WTC11 (cell line): ENCODE data around the gene VEZT. TPM values are rescaled to one million over a fixed set of nuclear protein-coding genes. Genes with fewer than 3 reads are reported as not detected.
A peak's percentile ranks its signal among the peaks of the same experiment; 100 is the strongest.

Experiments
- ATAC-seq: fragments of 200-7000 bp; cut with Tn5 transposase; 2 replicates; pipeline ENCODE4 v1.10.0; 2021; ENCODE audit warnings: mild to moderate bottlenecking, moderate library complexity
- CTCF ChIA-PET: fragments of 300-600 bp; sonication (Branson Sonifier 250); formaldehyde crosslinking; loops from one replicate; lab custom pipeline; 2021; ENCODE audit warnings: antibody characterized with exemption; lab: Charles Lee
- POLR2A ChIA-PET: fragments of 350-600 bp; sonication (Branson Sonifier 250); formaldehyde crosslinking; loops from one replicate; lab custom pipeline; 2021; ENCODE audit warnings: antibody characterized with exemption; lab: Charles Lee
- DNase-seq: peaks from one replicate; pipeline ENCODE4 v3.0.0; 2021; ENCODE audit warnings: low spot score
- H3K27ac Mint-ChIP-seq: 2 replicates; pipeline ENCODE4 v1.8.0; 2021; ENCODE audit warnings: mixed read lengths
- H3K27me3 Mint-ChIP-seq: 2 replicates; pipeline ENCODE4 v1.8.0; 2021; ENCODE audit warnings: low read depth, mild to moderate bottlenecking, moderate library complexity, mixed read lengths
- H3K36me3 Mint-ChIP-seq: 2 replicates; pipeline ENCODE4 v1.8.0; 2021; ENCODE audit warnings: mixed read lengths
- H3K4me1 Mint-ChIP-seq: 2 replicates; pipeline ENCODE4 v1.8.0; 2022; ENCODE audit warnings: mixed read lengths
- H3K4me3 Mint-ChIP-seq: 2 replicates; pipeline ENCODE4 v1.8.0; 2021; ENCODE audit warnings: mild to moderate bottlenecking, moderate library complexity, mixed read lengths
- H3K9me3 Mint-ChIP-seq: 2 replicates; pipeline ENCODE4 v1.8.0; 2021; ENCODE audit warnings: mixed read lengths
- ATF1 ChIP-seq: sonication (generic); formaldehyde crosslinking; IDR thresholded peaks from 2 replicates; pipeline ENCODE4 v1.8.1; 2023; ENCODE audit warnings: mild to moderate bottlenecking, moderate library complexity, missing genetic modification reagents
- CBFB ChIP-seq: sonication (generic); formaldehyde crosslinking; IDR thresholded peaks from 2 replicates; pipeline ENCODE4 v1.8.1; 2022; ENCODE audit warnings: mild to moderate bottlenecking, low read depth, missing genetic modification reagents
- CREM ChIP-seq: sonication (generic); formaldehyde crosslinking; IDR thresholded peaks from 2 replicates; pipeline ENCODE4 v1.8.1; 2022; ENCODE audit warnings: mild to moderate bottlenecking, missing genetic modification reagents, moderate library complexity
- EMX1 ChIP-seq: fragments of 250-450 bp; sonication (Bioruptor Pico); IDR thresholded peaks from 2 replicates; pipeline ENCODE4 v1.8.0; 2021; ENCODE audit warnings: mild to moderate bottlenecking
- FOXK1 ChIP-seq: sonication (generic); formaldehyde crosslinking; IDR thresholded peaks from 2 replicates; pipeline ENCODE4 v1.8.0; 2022; ENCODE audit warnings: mild to moderate bottlenecking, moderate library complexity, missing genetic modification reagents
- FOXP1 ChIP-seq: sonication (generic); formaldehyde crosslinking; IDR thresholded peaks from 2 replicates; pipeline ENCODE4 v1.8.0; 2022; ENCODE audit warnings: missing genetic modification reagents, mild to moderate bottlenecking, moderate library complexity, borderline replicate concordance
- GRHL2 ChIP-seq: fragments of 250-450 bp; sonication (Bioruptor Pico); IDR thresholded peaks from 2 replicates; pipeline ENCODE4 v1.8.0; 2022; ENCODE audit warnings: mild to moderate bottlenecking, moderate library complexity; ENCODE audit not compliant: insufficient replicate concordance, severe bottlenecking
- IRF2 ChIP-seq: sonication (generic); formaldehyde crosslinking; IDR thresholded peaks from 2 replicates; pipeline ENCODE4 v1.8.0; 2022; ENCODE audit warnings: low read depth, missing genetic modification reagents, borderline replicate concordance
- JAZF1 ChIP-seq: fragments of 250-450 bp; sonication (Bioruptor Pico); IDR thresholded peaks from 2 replicates; pipeline ENCODE4 v1.9.0; 2021; ENCODE audit warnings: moderate library complexity, mild to moderate bottlenecking, inconsistent platforms
- MXD4 ChIP-seq: fragments of 250-450 bp; sonication (Bioruptor Pico); IDR thresholded peaks from 2 replicates; pipeline ENCODE4 v1.8.0; 2021; ENCODE audit warnings: mild to moderate bottlenecking, moderate library complexity, borderline replicate concordance
- MYBL2 ChIP-seq: sonication (generic); formaldehyde crosslinking; IDR thresholded peaks from 2 replicates; pipeline ENCODE4 v1.8.1; 2023; ENCODE audit warnings: mild to moderate bottlenecking, moderate library complexity, missing genetic modification reagents
- NFYB ChIP-seq: sonication (generic); formaldehyde crosslinking; conservative IDR thresholded peaks from 2 replicates; pipeline ENCODE4 v1.8.0; 2022; ENCODE audit warnings: low read depth, missing genetic modification reagents
- PRRX2 ChIP-seq: fragments of 250-450 bp; sonication (Bioruptor Pico); IDR thresholded peaks from 2 replicates; pipeline ENCODE4 v1.8.0; 2021; ENCODE audit warnings: mild to moderate bottlenecking
- RELA ChIP-seq: sonication (generic); formaldehyde crosslinking; IDR thresholded peaks from 2 replicates; pipeline ENCODE4 v1.8.1; 2022; ENCODE audit warnings: missing genetic modification reagents, mild to moderate bottlenecking, borderline replicate concordance
- SMAD4 ChIP-seq: sonication (generic); formaldehyde crosslinking; IDR thresholded peaks from 2 replicates; pipeline ENCODE4 v1.8.0; 2022; ENCODE audit warnings: mild to moderate bottlenecking, missing genetic modification reagents
- TEAD1 ChIP-seq: sonication (generic); formaldehyde crosslinking; IDR thresholded peaks from 2 replicates; pipeline ENCODE4 v1.8.0; 2022; ENCODE audit warnings: mild to moderate bottlenecking, missing genetic modification reagents
- TP53 ChIP-seq: sonication (generic); formaldehyde crosslinking; IDR thresholded peaks from 2 replicates; pipeline ENCODE4 v1.8.1; 2023; ENCODE audit warnings: mild to moderate bottlenecking, missing genetic modification reagents
- ZBTB21 ChIP-seq: sonication (generic); formaldehyde crosslinking; IDR thresholded peaks from 2 replicates; pipeline ENCODE4 v1.8.1; 2023; ENCODE audit warnings: mild to moderate bottlenecking, missing genetic modification reagents, borderline replicate concordance
- ZNF121 ChIP-seq: sonication (generic); formaldehyde crosslinking; IDR thresholded peaks from 2 replicates; pipeline ENCODE4 v1.8.0; 2023; ENCODE audit warnings: missing genetic modification reagents
- ZNF232 ChIP-seq: sonication (generic); formaldehyde crosslinking; IDR thresholded peaks from 2 replicates; pipeline ENCODE4 v1.8.0; 2022; ENCODE audit warnings: mild to moderate bottlenecking, missing genetic modification reagents
- ZNF671 ChIP-seq: fragments of 250-450 bp; sonication (Bioruptor Pico); IDR thresholded peaks from 2 replicates; pipeline ENCODE4 v1.8.0; 2021; ENCODE audit warnings: mild to moderate bottlenecking
- total RNA-seq: library from RNA; stranded (reverse); gene quantifications from 3 replicates; pipeline ENCODE4 v1.2.3, GENCODE V29; 2021
- TF ChIP-seq, protein P1 (sequence below): sonication (generic); formaldehyde crosslinking; IDR thresholded peaks from 2 replicates; pipeline ENCODE4 v1.8.1; 2023; ENCODE audit warnings: mild to moderate bottlenecking, missing genetic modification reagents, moderate library complexity
- TF ChIP-seq, protein P2 (sequence below): sonication (generic); formaldehyde crosslinking; IDR thresholded peaks from 2 replicates; pipeline ENCODE4 v1.8.0; 2022; ENCODE audit warnings: missing genetic modification reagents
- TF ChIP-seq, protein P3 (sequence below): sonication (generic); formaldehyde crosslinking; conservative IDR thresholded peaks from 2 replicates; pipeline ENCODE4 v1.8.1; 2023; ENCODE audit warnings: mild to moderate bottlenecking, low read depth, missing genetic modification reagents, moderate library complexity

The VEZT gene
- total RNA-seq, 1 experiment from 2014 or later, result 54.5 TPM

DNA sequence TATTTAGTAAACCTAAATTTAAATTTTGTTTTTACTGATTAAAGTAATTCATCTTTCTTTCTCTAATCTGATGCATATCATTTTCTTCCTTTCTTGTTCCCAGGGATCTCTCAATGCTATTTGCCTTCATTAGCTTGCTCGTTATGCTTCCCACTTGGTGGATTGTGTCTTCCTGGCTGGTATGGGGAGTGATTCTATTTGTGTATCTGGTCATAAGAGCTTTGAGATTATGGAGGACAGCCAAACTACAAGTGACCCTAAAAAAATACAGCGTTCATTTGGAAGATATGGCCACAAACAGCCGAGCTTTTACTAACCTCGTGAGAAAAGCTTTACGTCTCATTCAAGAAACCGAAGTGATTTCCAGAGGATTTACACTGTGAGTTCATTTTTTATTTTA is 48.6 kb downstream of the VEZT start:
- TF ChIP-seq ATF1 (CRISPR knock-in tag) (no peak), ZNF671 (CRISPR knock-in tag) (no peak), RELA (no peak), FOXP1 (CRISPR knock-in tag) (no peak), MYBL2 (CRISPR knock-in tag) (no peak)
- TF ChIP-seq, protein P1, sequence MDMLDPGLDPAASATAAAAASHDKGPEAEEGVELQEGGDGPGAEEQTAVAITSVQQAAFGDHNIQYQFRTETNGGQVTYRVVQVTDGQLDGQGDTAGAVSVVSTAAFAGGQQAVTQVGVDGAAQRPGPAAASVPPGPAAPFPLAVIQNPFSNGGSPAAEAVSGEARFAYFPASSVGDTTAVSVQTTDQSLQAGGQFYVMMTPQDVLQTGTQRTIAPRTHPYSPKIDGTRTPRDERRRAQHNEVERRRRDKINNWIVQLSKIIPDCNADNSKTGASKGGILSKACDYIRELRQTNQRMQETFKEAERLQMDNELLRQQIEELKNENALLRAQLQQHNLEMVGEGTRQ (CRISPR knock-in tag), result no peak
- H3K4me3 Mint-ChIP-seq, result no peak overlapping the region
- H3K36me3 Mint-ChIP-seq, result peaks cover 27% of the 10 kb centered on the region
- DNase-seq (no peak), ATAC-seq (no peak)
- peak overlapping the region; percentile 79; the same call in 1 of the 2 replicates for H3K27ac Mint-ChIP-seq
- H3K27me3 Mint-ChIP-seq, result no peaks in the 10 kb centered on the region
- H3K9me3 Mint-ChIP-seq, result no peaks in the 10 kb centered on the region
- H3K4me1 Mint-ChIP-seq, result 0 out of 2 replicates have a peak, but pooled peaks cover 4% of the 10 kb centered on the region
- ChIA-PET POLR2A (interaction anchor here (0.6 kb wide), 1 partner anchor 64 kb away, joined by 4 read pairs; no protein-coding TSS in a partner anchor), CTCF (interaction anchor here (1.5 kb wide), 1 partner anchor 149 kb away, joined by 10 read pairs; no protein-coding TSS in a partner anchor)

DNA sequence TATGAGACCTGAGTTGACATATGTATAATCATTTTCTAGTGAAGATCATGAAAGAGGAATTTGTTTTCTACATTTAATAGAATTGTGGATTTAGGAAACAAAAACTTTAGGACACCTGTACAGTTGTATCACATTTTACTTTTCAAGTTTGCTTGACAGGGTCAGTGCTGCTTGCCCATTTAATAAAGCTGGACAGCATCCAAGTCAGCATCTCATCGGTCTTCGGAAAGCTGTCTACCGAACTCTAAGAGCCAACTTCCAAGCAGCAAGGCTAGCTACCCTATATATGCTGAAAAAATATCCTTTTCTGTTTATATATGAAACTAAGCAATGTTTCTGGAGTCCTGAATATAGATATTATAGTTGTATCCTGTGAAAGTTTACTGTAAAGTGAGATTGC is 52.3 kb downstream of the VEZT start:
- no peak overlapping the region for H3K4me3 Mint-ChIP-seq
- DNase-seq (no peak), ATAC-seq (no peak)
- CTCF ChIA-PET, result no interaction called here
- no peaks in the 10 kb centered on the region for H3K4me1 Mint-ChIP-seq
- peaks cover 20% of the 10 kb centered on the region for H3K36me3 Mint-ChIP-seq
- no peak overlapping the region for H3K27ac Mint-ChIP-seq
- H3K9me3 Mint-ChIP-seq, result no peaks in the 10 kb centered on the region
- no peaks in the 10 kb centered on the region for H3K27me3 Mint-ChIP-seq
- no peak for TF ChIP-seq JAZF1 (CRISPR knock-in tag)
- TF ChIP-seq, protein P2, sequence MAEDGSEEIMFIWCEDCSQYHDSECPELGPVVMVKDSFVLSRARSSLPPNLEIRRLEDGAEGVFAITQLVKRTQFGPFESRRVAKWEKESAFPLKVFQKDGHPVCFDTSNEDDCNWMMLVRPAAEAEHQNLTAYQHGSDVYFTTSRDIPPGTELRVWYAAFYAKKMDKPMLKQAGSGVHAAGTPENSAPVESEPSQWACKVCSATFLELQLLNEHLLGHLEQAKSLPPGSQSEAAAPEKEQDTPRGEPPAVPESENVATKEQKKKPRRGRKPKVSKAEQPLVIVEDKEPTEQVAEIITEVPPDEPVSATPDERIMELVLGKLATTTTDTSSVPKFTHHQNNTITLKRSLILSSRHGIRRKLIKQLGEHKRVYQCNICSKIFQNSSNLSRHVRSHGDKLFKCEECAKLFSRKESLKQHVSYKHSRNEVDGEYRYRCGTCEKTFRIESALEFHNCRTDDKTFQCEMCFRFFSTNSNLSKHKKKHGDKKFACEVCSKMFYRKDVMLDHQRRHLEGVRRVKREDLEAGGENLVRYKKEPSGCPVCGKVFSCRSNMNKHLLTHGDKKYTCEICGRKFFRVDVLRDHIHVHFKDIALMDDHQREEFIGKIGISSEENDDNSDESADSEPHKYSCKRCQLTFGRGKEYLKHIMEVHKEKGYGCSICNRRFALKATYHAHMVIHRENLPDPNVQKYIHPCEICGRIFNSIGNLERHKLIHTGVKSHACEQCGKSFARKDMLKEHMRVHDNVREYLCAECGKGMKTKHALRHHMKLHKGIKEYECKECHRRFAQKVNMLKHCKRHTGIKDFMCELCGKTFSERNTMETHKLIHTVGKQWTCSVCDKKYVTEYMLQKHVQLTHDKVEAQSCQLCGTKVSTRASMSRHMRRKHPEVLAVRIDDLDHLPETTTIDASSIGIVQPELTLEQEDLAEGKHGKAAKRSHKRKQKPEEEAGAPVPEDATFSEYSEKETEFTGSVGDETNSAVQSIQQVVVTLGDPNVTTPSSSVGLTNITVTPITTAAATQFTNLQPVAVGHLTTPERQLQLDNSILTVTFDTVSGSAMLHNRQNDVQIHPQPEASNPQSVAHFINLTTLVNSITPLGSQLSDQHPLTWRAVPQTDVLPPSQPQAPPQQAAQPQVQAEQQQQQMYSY, result no peak
- TF ChIP-seq SMAD4 (CRISPR knock-in tag), result no peak
- no peak for TF ChIP-seq CBFB (CRISPR knock-in tag)
- no peak for TF ChIP-seq GRHL2 (CRISPR knock-in tag)
- TF ChIP-seq, protein P3, sequence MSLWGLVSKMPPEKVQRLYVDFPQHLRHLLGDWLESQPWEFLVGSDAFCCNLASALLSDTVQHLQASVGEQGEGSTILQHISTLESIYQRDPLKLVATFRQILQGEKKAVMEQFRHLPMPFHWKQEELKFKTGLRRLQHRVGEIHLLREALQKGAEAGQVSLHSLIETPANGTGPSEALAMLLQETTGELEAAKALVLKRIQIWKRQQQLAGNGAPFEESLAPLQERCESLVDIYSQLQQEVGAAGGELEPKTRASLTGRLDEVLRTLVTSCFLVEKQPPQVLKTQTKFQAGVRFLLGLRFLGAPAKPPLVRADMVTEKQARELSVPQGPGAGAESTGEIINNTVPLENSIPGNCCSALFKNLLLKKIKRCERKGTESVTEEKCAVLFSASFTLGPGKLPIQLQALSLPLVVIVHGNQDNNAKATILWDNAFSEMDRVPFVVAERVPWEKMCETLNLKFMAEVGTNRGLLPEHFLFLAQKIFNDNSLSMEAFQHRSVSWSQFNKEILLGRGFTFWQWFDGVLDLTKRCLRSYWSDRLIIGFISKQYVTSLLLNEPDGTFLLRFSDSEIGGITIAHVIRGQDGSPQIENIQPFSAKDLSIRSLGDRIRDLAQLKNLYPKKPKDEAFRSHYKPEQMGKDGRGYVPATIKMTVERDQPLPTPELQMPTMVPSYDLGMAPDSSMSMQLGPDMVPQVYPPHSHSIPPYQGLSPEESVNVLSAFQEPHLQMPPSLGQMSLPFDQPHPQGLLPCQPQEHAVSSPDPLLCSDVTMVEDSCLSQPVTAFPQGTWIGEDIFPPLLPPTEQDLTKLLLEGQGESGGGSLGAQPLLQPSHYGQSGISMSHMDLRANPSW (CRISPR knock-in tag), result no peak
- TF ChIP-seq ATF1 (CRISPR knock-in tag), result no peak
- TF ChIP-seq FOXK1, result no peak
- no peak for TF ChIP-seq EMX1 (CRISPR knock-in tag)
- TF ChIP-seq PRRX2, result no peak
- TF ChIP-seq ZNF121 (CRISPR knock-in tag), result no peak
- TF ChIP-seq ZBTB21 (CRISPR knock-in tag), result no peak
- TF ChIP-seq ZNF232 (CRISPR knock-in tag), result no peak
- TF ChIP-seq IRF2 (CRISPR knock-in tag), result no peak
- TF ChIP-seq MXD4, result no peak
- no peak for TF ChIP-seq NFYB
- no peak for TF ChIP-seq CREM (CRISPR knock-in tag)
- TF ChIP-seq TEAD1, result no peak
- no peak for TF ChIP-seq TP53 (CRISPR knock-in tag)
- no peak for TF ChIP-seq MYBL2 (CRISPR knock-in tag)
- POLR2A ChIA-PET, result no interaction called here
